ENCODE data around the gene APBA1. TPM values are rescaled to one million over a fixed set of nuclear protein-coding genes. Genes with fewer than 3 reads are reported as not detected.

Gene APBA1
- total RNA-seq, 5 donors from 2014 or later (not counting 1 experiment from before 2014, with no cell fraction given), result 0.51 to 1.8 (median 0.78) TPM

DNA sequence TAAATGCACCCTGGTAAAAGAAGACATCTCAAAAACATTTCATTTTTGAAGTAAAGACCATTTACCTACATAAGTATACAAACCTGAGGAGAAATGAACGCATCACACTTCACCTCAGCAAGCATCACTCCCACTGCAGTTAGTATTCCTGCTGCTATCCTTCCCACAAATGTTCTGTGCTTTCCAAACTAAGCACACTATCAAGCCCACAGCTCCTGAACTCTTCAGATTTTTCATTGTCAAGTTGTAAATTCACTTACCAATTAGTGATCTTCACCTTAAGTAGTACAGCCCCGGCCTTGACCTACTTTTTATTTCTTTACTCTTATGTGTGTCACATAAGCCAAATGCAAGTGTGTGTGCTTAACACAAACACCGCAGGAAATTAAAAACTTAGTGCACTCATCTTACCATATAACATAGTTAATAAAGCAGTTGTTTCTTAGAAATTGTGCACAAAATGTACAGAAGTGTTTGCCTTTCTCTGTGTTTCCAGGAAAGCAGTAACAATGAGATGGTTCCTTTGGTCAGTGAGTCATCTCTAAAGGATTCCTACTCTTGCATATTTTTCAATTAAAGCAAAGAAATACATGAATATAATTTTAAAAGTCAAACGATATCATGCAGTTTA is 169.4 kb downstream of the APBA1 start:
- Mint-ChIP-seq H3K27ac (no peak overlapping the region), H3K27me3 (no peaks in the 10 kb centered on the region), H3K4me3 (no peak overlapping the region), H3K4me1 (peaks cover 0 to 2% (median 0%) of the 10 kb centered on the region in 3 donors), H3K36me3 (no peaks in the 10 kb centered on the region), H3K9me3 (no peaks in the 10 kb centered on the region)
- Histone ChIP-seq H3K4me3 (ENCODE audit: control insufficient read depth in 1 of 2, extremely low read depth in 1 of 2, low read length in 1 of 2) (no peak overlapping the region), H3K4me1 (ENCODE audit: control insufficient read depth in 1 of 2, extremely low read depth in 1 of 2, insufficient read depth in 2 of 2, low read length in 2 of 2) (no peaks in the 10 kb centered on the region), H3K27me3 (replicated peaks in 1 of 2; ENCODE audit: control insufficient read depth in 2 of 2, extremely low read depth in 1 of 2, insufficient read depth in 2 of 2, low read length in 1 of 2) (no peaks in the 10 kb centered on the region), H3K36me3 (ENCODE audit: control insufficient read depth in 2 of 2, extremely low read depth in 1 of 2, insufficient read depth in 1 of 2, low read length in 1 of 2) (no peaks in the 10 kb centered on the region), H3K9me3 (no peaks in the 10 kb centered on the region), H3K27ac (ENCODE audit: low read length) (no peak overlapping the region)
- no peak for DNase-seq
- POLR2A ChIA-PET, result no interaction called here
- no peak for ATAC-seq (replicated peaks in 1 of 4)
- CTCF ChIA-PET, result no interaction called here
- 68% methylated on average over 2 of the region's 4 CpGs for WGBS (ENCODE audit: insufficient coverage)

DNA sequence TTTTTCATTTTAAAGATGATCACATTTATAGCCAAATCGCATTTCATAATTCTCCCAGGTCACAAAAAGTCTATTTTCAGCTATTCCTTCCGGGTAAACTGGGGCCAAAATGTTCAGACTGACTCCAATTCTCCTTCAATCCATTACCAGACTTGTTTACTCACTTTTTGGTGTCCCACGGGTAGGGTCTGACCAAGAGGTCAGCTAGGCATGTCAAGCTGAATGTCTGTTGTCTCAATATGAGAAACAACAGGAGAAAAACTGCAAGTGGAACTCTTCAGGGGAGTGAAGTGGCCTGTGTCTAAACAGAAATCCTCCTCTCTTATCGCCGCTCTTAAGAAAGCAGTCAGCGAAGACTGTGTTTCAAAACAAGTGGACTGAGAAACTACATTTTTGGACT is 171.3 kb downstream of the APBA1 start:
- Histone ChIP-seq H3K27ac (ENCODE audit: low read length) (no peak overlapping the region), H3K36me3 (ENCODE audit: control insufficient read depth in 2 of 2, extremely low read depth in 1 of 2, insufficient read depth in 1 of 2, low read length in 1 of 2) (no peaks in the 10 kb centered on the region), H3K9me3 (no peaks in the 10 kb centered on the region), H3K4me3 (ENCODE audit: control insufficient read depth in 1 of 2, extremely low read depth in 1 of 2, low read length in 1 of 2) (no peak overlapping the region), H3K4me1 (ENCODE audit: control insufficient read depth in 1 of 2, extremely low read depth in 1 of 2, insufficient read depth in 2 of 2, low read length in 2 of 2) (no peaks in the 10 kb centered on the region), H3K27me3 (replicated peaks in 1 of 2; ENCODE audit: control insufficient read depth in 2 of 2, extremely low read depth in 1 of 2, insufficient read depth in 2 of 2, low read length in 1 of 2) (no peaks in the 10 kb centered on the region)
- Mint-ChIP-seq H3K27ac (no peak overlapping the region), H3K27me3 (no peaks in the 10 kb centered on the region), H3K4me1 (peaks cover 0 to 2% (median 0%) of the 10 kb centered on the region in 3 donors), H3K9me3 (no peaks in the 10 kb centered on the region), H3K36me3 (no peaks in the 10 kb centered on the region), H3K4me3 (no peak overlapping the region)
- ChIA-PET CTCF (no interaction called here), POLR2A (no interaction called here)
- DNase-seq (no peak), ATAC-seq (replicated peaks in 1 of 4) (no peak)
- 75% methylated on average over 2 of the region's 6 CpGs for whole genome bisulfite sequencing (ENCODE audit: insufficient coverage)

DNA sequence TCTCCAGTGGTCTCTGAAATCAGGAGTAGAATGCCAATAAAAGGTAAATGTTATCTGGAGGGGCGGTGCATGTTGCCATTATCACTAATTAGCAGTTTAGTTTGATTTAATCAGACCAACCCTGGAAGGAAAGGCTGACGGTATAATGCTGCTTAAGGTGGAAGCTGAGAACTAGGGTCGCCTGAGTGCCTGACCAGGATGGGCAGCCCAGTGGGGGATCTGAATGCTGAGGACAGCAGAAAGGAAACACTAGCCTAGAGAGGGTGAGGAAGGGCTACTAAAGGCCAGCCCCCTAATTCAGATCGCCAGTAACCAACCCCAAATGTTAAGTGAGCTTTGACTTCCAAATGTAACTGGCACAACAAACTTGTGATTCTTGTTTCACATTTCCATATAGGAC is 172.2 kb downstream of the APBA1 start:
- no peak overlapping the region for H3K4me3 Mint-ChIP-seq
- CTCF ChIA-PET, result no interaction called here
- peaks cover 0 to 2% (median 0%) of the 10 kb centered on the region in 3 donors for H3K4me1 Mint-ChIP-seq
- H3K36me3 Mint-ChIP-seq, result no peaks in the 10 kb centered on the region
- ATAC-seq (replicated peaks in 1 of 4) (no peak), DNase-seq (no peak)
- H3K27me3 Mint-ChIP-seq, result no peaks in the 10 kb centered on the region
- H3K27ac Mint-ChIP-seq, result no peak overlapping the region
- no peaks in the 10 kb centered on the region for H3K9me3 ChIP-seq
- POLR2A ChIA-PET, result interaction anchor here in 1 of 2 donors (0.7 kb wide), 1 partner anchor 468 kb away, joined by 4 read pairs; no protein-coding TSS in a partner anchor
- H3K9me3 Mint-ChIP-seq, result no peaks in the 10 kb centered on the region
- 100% methylated on average over 1 of the region's 4 CpGs for WGBS (ENCODE audit: insufficient coverage)
- no peak overlapping the region for H3K4me3 ChIP-seq (ENCODE audit: control insufficient read depth in 1 of 2, extremely low read depth in 1 of 2, low read length in 1 of 2)
- H3K27me3 ChIP-seq (replicated peaks in 1 of 2; ENCODE audit: control insufficient read depth in 2 of 2, extremely low read depth in 1 of 2, insufficient read depth in 2 of 2, low read length in 1 of 2), result no peaks in the 10 kb centered on the region
- H3K4me1 ChIP-seq (ENCODE audit: control insufficient read depth in 1 of 2, extremely low read depth in 1 of 2, insufficient read depth in 2 of 2, low read length in 2 of 2), result no peaks in the 10 kb centered on the region
- H3K36me3 ChIP-seq (ENCODE audit: control insufficient read depth in 2 of 2, extremely low read depth in 1 of 2, insufficient read depth in 1 of 2, low read length in 1 of 2), result no peaks in the 10 kb centered on the region
- H3K27ac ChIP-seq (ENCODE audit: low read length), result no peak overlapping the region

DNA sequence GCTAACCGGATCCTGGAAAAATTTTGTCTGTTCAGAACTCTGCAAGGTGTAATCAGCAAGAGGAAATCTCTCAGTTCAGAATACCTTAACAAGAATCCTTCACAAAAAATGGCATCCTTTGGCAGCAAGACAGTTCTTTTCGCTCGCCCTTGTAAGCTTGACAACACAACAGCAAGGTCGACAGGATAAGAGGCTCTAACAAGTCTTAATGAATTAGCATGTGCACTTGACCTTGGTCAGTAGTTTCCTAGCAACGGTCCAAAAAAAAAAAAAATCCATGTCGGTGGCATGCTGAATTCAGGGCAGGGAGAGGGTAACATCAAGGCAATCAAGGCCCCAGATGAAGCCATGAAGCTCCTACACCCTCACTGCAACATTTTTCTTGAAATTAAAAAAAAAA is 172.8 kb downstream of the APBA1 start:
- Mint-ChIP-seq H3K36me3 (no peaks in the 10 kb centered on the region), H3K9me3 (no peaks in the 10 kb centered on the region), H3K27me3 (no peaks in the 10 kb centered on the region), H3K4me3 (no peak overlapping the region), H3K4me1 (peaks cover 0 to 2% (median 0%) of the 10 kb centered on the region in 3 donors), H3K27ac (no peak overlapping the region)
- Histone ChIP-seq H3K4me3 (ENCODE audit: control insufficient read depth in 1 of 2, extremely low read depth in 1 of 2, low read length in 1 of 2) (no peak overlapping the region), H3K4me1 (ENCODE audit: control insufficient read depth in 1 of 2, extremely low read depth in 1 of 2, insufficient read depth in 2 of 2, low read length in 2 of 2) (no peaks in the 10 kb centered on the region), H3K36me3 (ENCODE audit: control insufficient read depth in 2 of 2, extremely low read depth in 1 of 2, insufficient read depth in 1 of 2, low read length in 1 of 2) (no peaks in the 10 kb centered on the region), H3K27me3 (replicated peaks in 1 of 2; ENCODE audit: control insufficient read depth in 2 of 2, extremely low read depth in 1 of 2, insufficient read depth in 2 of 2, low read length in 1 of 2) (no peaks in the 10 kb centered on the region), H3K27ac (ENCODE audit: low read length) (no peak overlapping the region), H3K9me3 (no peaks in the 10 kb centered on the region)
- CTCF ChIA-PET, result no interaction called here
- 76% methylated on average over 5 of the region's 6 CpGs for WGBS (ENCODE audit: insufficient coverage)
- DNase-seq (no peak), ATAC-seq (replicated peaks in 1 of 4) (no peak)
- POLR2A ChIA-PET, result interaction anchor here in 1 of 2 donors (0.7 kb wide), 1 partner anchor 469 kb away, joined by 4 read pairs; no protein-coding TSS in a partner anchor

DNA sequence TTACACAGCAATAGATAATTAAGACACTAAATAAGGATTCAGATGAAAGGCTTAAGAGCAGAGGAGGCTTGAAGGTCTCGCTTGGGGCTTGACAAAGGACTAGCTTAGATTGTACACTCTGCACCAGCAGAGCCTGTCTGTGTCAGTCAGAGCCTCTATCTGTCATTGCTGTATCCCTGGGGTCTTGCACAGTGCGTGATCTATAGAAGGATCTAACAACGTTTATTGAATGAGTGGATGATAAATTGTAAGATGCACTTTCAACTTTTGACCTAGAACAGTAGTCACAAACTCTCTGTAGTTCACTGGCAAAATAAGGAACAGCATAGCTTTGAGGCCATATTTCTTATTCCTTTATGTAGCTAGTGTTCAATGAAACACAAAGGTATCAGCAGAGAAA is 173.7 kb downstream of the APBA1 start:
- no peak overlapping the region for H3K4me3 ChIP-seq (ENCODE audit: control insufficient read depth in 1 of 2, extremely low read depth in 1 of 2, low read length in 1 of 2)
- no peaks in the 10 kb centered on the region for H3K27me3 ChIP-seq (replicated peaks in 1 of 2; ENCODE audit: control insufficient read depth in 2 of 2, extremely low read depth in 1 of 2, insufficient read depth in 2 of 2, low read length in 1 of 2)
- ATAC-seq (replicated peaks in 1 of 4), result no peak
- 80% methylated on average over 1 of the region's 3 CpGs for WGBS (ENCODE audit: insufficient coverage)
- Mint-ChIP-seq H3K36me3 (no peaks in the 10 kb centered on the region), H3K27ac (no peak overlapping the region), H3K4me3 (no peak overlapping the region), H3K27me3 (no peaks in the 10 kb centered on the region), H3K9me3 (no peaks in the 10 kb centered on the region), H3K4me1 (peaks cover 0 to 2% (median 0%) of the 10 kb centered on the region in 3 donors)
- ChIA-PET CTCF (no interaction called here), POLR2A (no interaction called here)
- H3K4me1 ChIP-seq (ENCODE audit: control insufficient read depth in 1 of 2, extremely low read depth in 1 of 2, insufficient read depth in 2 of 2, low read length in 2 of 2), result no peaks in the 10 kb centered on the region
- DNase-seq, result no peak
- no peak overlapping the region for H3K27ac ChIP-seq (ENCODE audit: low read length)
- H3K9me3 ChIP-seq, result no peaks in the 10 kb centered on the region
- H3K36me3 ChIP-seq (ENCODE audit: control insufficient read depth in 2 of 2, extremely low read depth in 1 of 2, insufficient read depth in 1 of 2, low read length in 1 of 2), result no peaks in the 10 kb centered on the region

DNA sequence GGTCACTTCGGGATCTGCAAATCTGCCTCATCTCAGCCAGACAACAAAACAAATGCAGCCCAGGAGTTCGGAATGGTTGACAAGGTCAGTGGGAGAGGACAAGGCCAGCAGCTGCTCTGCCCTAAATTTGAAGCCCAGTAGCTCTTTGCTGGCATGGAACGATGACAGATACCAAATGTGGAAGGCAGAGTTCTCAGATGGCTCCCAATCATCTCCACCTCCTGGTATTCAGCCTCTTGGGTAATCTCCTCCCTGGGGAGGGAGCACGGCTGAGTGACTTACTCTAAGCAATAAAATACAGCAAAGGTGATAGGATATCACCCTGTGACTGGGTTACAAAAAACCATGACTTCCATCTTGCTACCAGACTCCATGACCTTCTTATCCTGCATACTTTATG is 174.4 kb downstream of the APBA1 start:
- no peak for DNase-seq
- no peaks in the 10 kb centered on the region for H3K36me3 ChIP-seq (ENCODE audit: control insufficient read depth in 2 of 2, extremely low read depth in 1 of 2, insufficient read depth in 1 of 2, low read length in 1 of 2)
- H3K4me1 ChIP-seq (ENCODE audit: control insufficient read depth in 1 of 2, extremely low read depth in 1 of 2, insufficient read depth in 2 of 2, low read length in 2 of 2), result no peaks in the 10 kb centered on the region
- H3K9me3 ChIP-seq, result no peaks in the 10 kb centered on the region
- Mint-ChIP-seq H3K36me3 (no peaks in the 10 kb centered on the region), H3K27ac (no peak overlapping the region), H3K4me3 (no peak overlapping the region), H3K27me3 (no peaks in the 10 kb centered on the region), H3K9me3 (no peaks in the 10 kb centered on the region), H3K4me1 (peaks cover 0 to 2% (median 0%) of the 10 kb centered on the region in 3 donors)
- H3K4me3 ChIP-seq (ENCODE audit: control insufficient read depth in 1 of 2, extremely low read depth in 1 of 2, low read length in 1 of 2), result no peak overlapping the region
- ATAC-seq (replicated peaks in 1 of 4), result no peak
- ChIA-PET POLR2A (no interaction called here), CTCF (no interaction called here)
- WGBS (ENCODE audit: insufficient coverage), result 100% methylated on average over 2 of the region's 4 CpGs
- H3K27me3 ChIP-seq (replicated peaks in 1 of 2; ENCODE audit: control insufficient read depth in 2 of 2, extremely low read depth in 1 of 2, insufficient read depth in 2 of 2, low read length in 1 of 2), result no peaks in the 10 kb centered on the region
- H3K27ac ChIP-seq (ENCODE audit: low read length), result no peak overlapping the region

Measured in T-cell (primary cell).